NCI-H146 (cell line): Measurements from ENCODE around the gene CSTB.
A peak's percentile ranks its signal among the peaks of the same experiment; 100 is the strongest.

Experiments used
- DNase-seq: peaks from one replicate; lab custom pipeline; 2025; lab: John Stamatoyannopoulos, UW

CSTB gene

GRCh38 chr21:43789276-43790009 is 13.3 kb upstream of the CSTB start, which contains the start of gene RRP1:
TSS of gene RRP1 (plus strand) at chr21:43789577. CDS start at chr21:43789630, 53 bp downstream.
- peak; percentile 78 for DNase-seq

- no peak for DNase-seq
Measured at GRCh38 chr21:43786807-43787440, 10.8 kb upstream of the CSTB start.

- DNase-seq: no peak
Measured at GRCh38 chr21:43786300-43786806, 10.2 kb upstream of the CSTB start.

- DNase-seq: no peak
Measured at GRCh38 chr21:43785134-43785533, 9.0 kb upstream of the CSTB start.

- no peak for DNase-seq
Measured at GRCh38 chr21:43783098-43783700, 7.1 kb upstream of the CSTB start.

GRCh38 chr21:43782431-43783097 is 6.5 kb upstream of the CSTB start:
- no peak for DNase-seq

- no peak for DNase-seq
Measured at GRCh38 chr21:43781846-43782245, 5.7 kb upstream of the CSTB start.

- DNase-seq: peak; percentile 58
Measured at GRCh38 chr21:43779660-43780059, 3.6 kb upstream of the CSTB start.

- no peak for DNase-seq
Measured at GRCh38 chr21:43778469-43779335, 2.6 kb upstream of the CSTB start.

GRCh38 chr21:43777953-43778352 is 1.8 kb upstream of the CSTB start:
- DNase-seq: no peak

- DNase-seq: no peak
Measured at GRCh38 chr21:43775190-43775589, 918 bp downstream of the CSTB start.

GRCh38 chr21:43774163-43774562 is 1.9 kb downstream of the CSTB start:
- no peak for DNase-seq

GRCh38 chr21:43772425-43772821 is 3.7 kb downstream of the CSTB start:
- DNase-seq: no peak

GRCh38 chr21:43771698-43772424 is 4.2 kb downstream of the CSTB start:
- DNase-seq: no peak

GRCh38 chr21:43771199-43771675 is 4.9 kb downstream of the CSTB start:
- DNase-seq: no peak

GRCh38 chr21:43770066-43770655 is 5.9 kb downstream of the CSTB start:
- no peak for DNase-seq

GRCh38 chr21:43769325-43769958 is 6.7 kb downstream of the CSTB start:
- DNase-seq: no peak

GRCh38 chr21:43768868-43769167 is 7.3 kb downstream of the CSTB start:
- no peak for DNase-seq

GRCh38 chr21:43767984-43768867 is 7.9 kb downstream of the CSTB start:
- DNase-seq: no peak
